ENCODE data around the gene TESPA1. TPM values are rescaled to one million over a fixed set of nuclear protein-coding genes. Genes with fewer than 3 reads are reported as not detected.

Gene TESPA1, protein sequence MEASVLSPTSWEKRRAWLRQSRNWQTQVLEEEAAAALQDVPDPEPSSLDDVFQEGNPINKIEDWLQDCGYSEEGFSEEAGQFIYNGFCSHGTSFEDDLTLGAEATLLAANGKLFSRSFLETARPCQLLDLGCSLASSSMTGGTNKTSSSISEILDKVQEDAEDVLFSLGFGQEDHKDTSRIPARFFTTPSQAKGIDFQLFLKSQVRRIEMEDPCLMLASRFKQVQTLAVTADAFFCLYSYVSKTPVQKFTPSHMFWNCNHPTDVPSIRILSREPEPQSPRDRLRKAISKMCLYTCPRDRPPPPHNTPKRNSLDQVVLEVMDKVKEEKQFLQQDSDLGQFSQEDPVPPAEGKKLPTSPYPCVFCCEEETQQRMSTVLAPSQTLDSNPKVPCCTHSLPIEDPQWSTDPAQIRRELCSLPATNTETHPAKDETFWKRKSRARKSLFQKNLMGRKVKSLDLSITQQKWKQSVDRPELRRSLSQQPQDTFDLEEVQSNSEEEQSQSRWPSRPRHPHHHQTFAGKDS
- total RNA-seq (2014; rRNA removed; shearing (Covaris generic)) = not detected in 2 replicates

DNA sequence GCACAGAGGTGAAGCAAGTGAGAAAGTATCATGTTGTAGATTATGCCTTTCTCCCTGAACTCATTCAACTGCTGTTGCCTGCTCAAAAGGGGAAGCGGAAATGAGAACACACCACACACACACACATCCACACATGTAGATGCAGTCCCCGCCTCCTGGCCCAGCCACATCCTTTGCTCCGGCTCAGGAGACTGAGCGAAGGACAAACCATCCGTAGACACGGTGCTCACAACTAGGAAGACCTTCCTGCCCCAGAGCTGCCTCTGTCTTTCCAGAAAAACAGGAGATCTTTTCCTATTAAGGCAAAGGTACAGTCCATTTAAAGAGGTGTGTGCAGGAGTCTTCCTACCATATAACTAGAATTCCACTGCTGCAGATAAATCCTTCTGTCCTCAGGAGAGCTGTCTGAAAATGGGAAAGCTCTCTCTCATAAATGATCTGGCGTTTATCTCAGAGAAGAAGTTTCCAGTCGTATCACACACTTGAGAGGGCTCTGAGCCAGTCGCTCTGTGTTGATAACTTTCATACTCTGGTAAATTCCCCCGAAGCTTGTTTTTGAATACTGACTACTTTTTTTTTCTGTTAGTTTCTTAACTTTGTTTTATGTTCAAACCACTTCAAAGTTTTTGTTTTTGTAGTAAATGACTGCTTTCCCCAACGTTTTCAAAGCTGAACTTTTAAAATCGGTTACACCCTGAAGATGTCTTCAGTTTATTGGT is at the start of gene TESPA1:
Gene TESPA1, minus strand, starts transcription at position 105 of the 719 bp plus-strand sequence. CDS start 10,200 bp downstream, outside the sequence.
- Histone ChIP-seq H3K36me3 (replicated peaks; ENCODE audit: control insufficient read depth, insufficient read depth, low read length) (no peaks in the 10 kb centered on the region), H3K4me3 (ENCODE audit: insufficient read depth, low read depth, low read length) (no peak within 1 kb of the TSS), H3K27me3 (ENCODE audit: control insufficient read depth, insufficient read depth, low read length) (no peaks in the 10 kb centered on the region)
- no peak for DNase-seq

DNA sequence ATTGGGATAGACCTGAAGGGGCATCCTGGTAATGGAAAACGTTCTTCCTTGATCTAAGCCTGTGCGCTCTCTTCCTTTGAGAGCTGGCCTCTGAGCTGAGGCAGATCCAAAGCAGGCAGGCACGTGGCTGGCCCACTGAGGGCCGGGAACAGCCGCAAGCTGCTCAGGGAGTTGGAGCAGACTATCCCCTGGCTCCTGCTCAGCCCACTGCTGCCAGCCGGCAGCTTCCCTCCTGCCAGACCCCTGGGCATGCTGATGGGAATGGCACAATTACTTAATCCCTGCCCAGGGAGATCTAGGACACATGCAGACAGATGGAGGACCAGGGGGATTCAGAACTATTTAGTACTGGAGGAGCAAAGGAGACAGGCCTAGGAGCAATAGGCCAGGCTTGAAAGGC is 49.7 kb upstream of the TESPA1 start:
- no peak for DNase-seq
- H3K27me3 ChIP-seq (ENCODE audit: control insufficient read depth, insufficient read depth, low read length) = no peaks in the 10 kb centered on the region
- H3K4me3 ChIP-seq (ENCODE audit: insufficient read depth, low read depth, low read length) = no peak overlapping the region
- no peaks in the 10 kb centered on the region for H3K36me3 ChIP-seq (replicated peaks; ENCODE audit: control insufficient read depth, insufficient read depth, low read length)

DNA sequence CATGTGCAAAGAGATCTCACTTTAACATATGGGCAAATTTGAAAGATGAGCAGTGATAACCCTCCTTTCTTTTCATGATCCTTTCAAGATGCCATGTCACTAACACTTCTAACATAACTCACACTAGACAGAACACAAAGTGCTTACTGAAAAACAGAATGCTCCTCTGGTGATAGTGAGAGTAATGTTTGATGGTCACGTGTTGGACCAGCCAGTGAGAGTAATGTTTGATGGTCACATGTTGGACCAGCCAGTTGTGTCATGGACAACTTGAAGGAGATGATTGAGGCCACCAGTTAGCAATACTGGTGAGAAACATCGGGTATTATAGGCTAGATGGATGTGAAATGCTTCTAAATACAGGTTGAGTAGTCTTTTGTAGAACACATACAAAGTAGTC is 40.9 kb upstream of the TESPA1 start:
- no peak for DNase-seq
- Histone ChIP-seq H3K36me3 (replicated peaks; ENCODE audit: control insufficient read depth, insufficient read depth, low read length) (no peaks in the 10 kb centered on the region), H3K4me3 (ENCODE audit: insufficient read depth, low read depth, low read length) (no peak overlapping the region), H3K27me3 (ENCODE audit: control insufficient read depth, insufficient read depth, low read length) (no peaks in the 10 kb centered on the region; the same call in 1 of the 2 replicates)

- no peak for DNase-seq
- Histone ChIP-seq H3K27me3 (ENCODE audit: control insufficient read depth, insufficient read depth, low read length) (peaks cover 3% of the 10 kb centered on the region), H3K4me3 (ENCODE audit: insufficient read depth, low read depth, low read length) (no peak overlapping the region), H3K36me3 (replicated peaks; ENCODE audit: control insufficient read depth, insufficient read depth, low read length) (no peaks in the 10 kb centered on the region)
Observed at GRCh38 chr12:55024575-55024974, 40.0 kb upstream of the TESPA1 start.

DNA sequence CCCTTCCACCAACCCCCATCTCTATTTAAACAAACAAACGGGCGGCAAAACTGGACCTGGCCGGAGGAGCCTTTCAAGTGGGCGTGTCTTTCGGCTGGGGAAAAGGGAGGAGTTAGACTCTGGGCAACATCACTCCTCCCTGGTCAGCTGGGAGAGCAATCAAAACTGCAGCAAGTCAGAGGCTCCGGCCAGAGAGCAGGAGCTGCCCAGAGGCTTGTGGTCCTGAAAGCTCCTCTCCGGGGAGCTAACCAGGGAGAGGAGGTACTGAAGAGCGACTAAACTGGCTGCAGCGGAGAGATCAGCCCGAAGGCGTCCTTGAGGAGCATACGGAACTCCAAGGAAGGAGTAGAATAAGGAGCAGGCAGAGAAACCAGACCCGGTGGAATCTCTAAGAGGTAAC is 35.2 kb upstream of the TESPA1 start, which contains the start of gene NEUROD4:
Gene NEUROD4, plus strand, starts transcription at position 191 of the 400 bp plus-strand sequence. CDS start 6,466 bp downstream, outside the sequence.
- peak; percentile 70 for DNase-seq
- Histone ChIP-seq H3K36me3 (replicated peaks; ENCODE audit: control insufficient read depth, insufficient read depth, low read length) (no peaks in the 10 kb centered on the region), H3K4me3 (ENCODE audit: insufficient read depth, low read depth, low read length) (peak within 1 kb of the TSS; percentile 23; the same call in 1 of the 2 replicates), H3K27me3 (ENCODE audit: control insufficient read depth, insufficient read depth, low read length) (peaks cover 4% of the 10 kb centered on the region)

DNA sequence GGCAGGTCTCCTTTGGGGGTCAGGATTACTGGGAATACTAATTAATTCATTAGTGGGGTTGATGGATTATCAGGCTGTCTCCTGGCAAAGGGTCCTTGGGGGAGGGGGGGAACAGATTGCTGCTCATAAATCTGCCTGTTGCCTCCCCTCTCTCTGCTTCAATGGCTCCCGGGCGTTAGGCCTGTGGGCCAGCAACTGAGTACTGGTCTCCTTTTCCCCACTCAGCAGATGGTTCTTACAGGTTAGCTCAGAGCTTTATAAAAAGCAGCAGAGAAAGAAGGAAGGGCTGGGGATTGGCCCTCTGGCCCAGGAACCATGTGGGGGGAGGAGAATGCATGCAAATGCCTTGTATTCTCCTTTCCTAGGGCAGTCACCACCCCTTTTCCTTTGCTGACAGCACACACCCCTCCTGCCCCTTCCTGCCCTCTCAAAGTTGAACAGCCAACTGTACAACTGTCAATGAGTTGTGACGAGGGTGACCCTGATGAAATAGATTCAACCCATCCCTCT is 32.9 kb upstream of the TESPA1 start:
- Histone ChIP-seq H3K27me3 (ENCODE audit: control insufficient read depth, insufficient read depth, low read length) (peaks cover 4% of the 10 kb centered on the region), H3K36me3 (replicated peaks; ENCODE audit: control insufficient read depth, insufficient read depth, low read length) (no peaks in the 10 kb centered on the region), H3K4me3 (ENCODE audit: insufficient read depth, low read depth, low read length) (no peak overlapping the region)
- no peak for DNase-seq

DNA sequence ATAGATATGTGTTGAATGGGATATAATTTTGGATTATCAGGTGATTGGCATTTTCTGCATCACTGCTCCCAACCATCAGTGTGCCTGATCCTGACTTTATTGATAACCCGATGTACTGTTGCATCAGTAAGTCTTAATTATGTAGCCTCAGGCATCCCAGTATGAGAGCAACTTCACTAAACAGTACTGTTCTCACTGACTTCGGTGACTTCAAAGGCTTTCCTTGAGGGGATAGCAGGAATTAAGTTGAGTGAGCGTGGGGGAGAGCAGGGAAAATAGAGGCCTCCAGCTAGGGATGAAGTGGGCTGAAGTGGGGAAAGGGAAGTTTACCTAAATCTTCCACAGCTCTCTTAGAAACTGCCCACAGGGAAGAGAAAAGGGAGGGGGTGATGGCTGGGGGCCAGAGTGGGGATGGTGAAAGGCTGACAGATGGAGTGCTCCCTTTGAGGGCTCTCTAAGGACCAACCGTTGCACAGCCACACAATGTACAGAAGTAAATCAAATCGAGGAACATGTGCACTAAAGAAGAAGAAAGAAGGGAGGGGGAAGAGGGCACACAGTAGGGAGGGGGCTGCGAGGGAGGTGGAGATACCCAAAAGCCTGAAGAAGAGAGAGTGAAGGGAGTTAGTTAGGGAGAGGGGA is 24.5 kb upstream of the TESPA1 start:
- Histone ChIP-seq H3K27me3 (ENCODE audit: control insufficient read depth, insufficient read depth, low read length) (no peaks in the 10 kb centered on the region), H3K36me3 (replicated peaks; ENCODE audit: control insufficient read depth, insufficient read depth, low read length) (no peaks in the 10 kb centered on the region), H3K4me3 (ENCODE audit: insufficient read depth, low read depth, low read length) (no peak overlapping the region)
- no peak for DNase-seq

- no peaks in the 10 kb centered on the region for H3K36me3 ChIP-seq (replicated peaks; ENCODE audit: control insufficient read depth, insufficient read depth, low read length)
- DNase-seq = no peak
- H3K27me3 ChIP-seq (ENCODE audit: control insufficient read depth, insufficient read depth, low read length) = no peaks in the 10 kb centered on the region
- H3K4me3 ChIP-seq (ENCODE audit: insufficient read depth, low read depth, low read length) = no peak overlapping the region
Observed at GRCh38 chr12:55002355-55002754, 17.8 kb upstream of the TESPA1 start.

DNA sequence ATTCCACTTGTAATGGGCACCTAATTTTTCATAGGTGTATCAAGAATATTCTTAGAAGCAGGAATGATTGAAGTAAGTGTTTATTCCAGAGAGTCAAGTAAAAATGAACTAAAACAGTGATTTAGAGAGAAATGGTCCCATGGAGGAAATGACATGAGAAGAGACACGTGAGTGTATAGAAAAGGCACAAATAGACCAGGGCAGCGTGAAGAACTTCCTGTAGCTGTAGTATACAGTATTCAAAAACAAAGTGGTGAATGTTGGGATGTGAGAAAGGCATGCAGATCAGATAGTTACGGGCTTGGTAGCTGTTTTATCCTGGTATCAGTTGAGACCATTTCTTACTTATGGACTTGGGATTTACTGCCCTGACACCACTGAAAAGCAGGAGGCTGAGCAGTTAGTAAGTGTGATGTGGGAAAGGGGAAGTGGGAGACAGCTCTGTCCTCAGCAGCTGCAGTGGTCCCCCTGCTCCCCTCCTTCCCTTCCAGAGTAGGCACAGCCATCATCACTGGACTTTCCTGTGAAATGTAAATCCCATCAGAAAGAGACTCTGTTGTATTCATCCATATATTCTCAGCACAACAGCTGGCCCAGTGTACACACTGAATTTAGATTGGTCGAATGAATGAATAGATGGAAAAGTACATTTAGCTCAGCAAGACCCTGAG is 16.8 kb upstream of the TESPA1 start:
- Histone ChIP-seq H3K27me3 (ENCODE audit: control insufficient read depth, insufficient read depth, low read length) (no peaks in the 10 kb centered on the region), H3K36me3 (replicated peaks; ENCODE audit: control insufficient read depth, insufficient read depth, low read length) (no peaks in the 10 kb centered on the region), H3K4me3 (ENCODE audit: insufficient read depth, low read depth, low read length) (no peak overlapping the region)
- no peak for DNase-seq

- DNase-seq = no peak
- H3K36me3 ChIP-seq (replicated peaks; ENCODE audit: control insufficient read depth, insufficient read depth, low read length) = no peaks in the 10 kb centered on the region
- H3K4me3 ChIP-seq (ENCODE audit: insufficient read depth, low read depth, low read length) = no peak overlapping the region
- H3K27me3 ChIP-seq (ENCODE audit: control insufficient read depth, insufficient read depth, low read length) = no peaks in the 10 kb centered on the region
Observed at GRCh38 chr12:54998958-54999510, 14.5 kb upstream of the TESPA1 start.

DNA sequence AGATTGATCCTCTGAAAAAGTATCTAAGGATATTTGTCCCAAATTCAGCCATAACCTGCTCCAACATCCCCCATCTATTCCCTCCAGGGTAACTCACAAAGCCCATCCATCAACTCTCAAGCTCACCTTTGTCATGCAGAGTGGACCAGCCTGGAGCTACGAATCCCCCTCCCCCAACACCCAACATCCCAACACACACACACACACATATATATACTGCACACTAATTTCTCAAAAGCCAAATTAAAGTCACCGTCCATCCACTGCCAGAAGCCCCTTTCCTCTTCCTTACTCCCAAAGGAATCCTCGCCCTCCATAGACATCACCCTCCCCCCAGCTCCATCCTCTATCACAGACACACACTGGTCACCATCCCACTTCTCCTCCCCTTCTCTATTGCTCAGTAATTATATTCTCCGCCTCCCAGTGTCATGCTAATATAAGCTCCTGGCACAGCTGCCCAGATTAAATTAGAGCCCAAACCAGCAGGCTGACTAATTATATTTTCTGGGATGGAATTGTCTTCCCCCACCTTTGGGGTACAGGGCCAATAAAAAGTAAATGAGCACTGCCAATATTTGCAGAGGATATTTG is 13.5 kb upstream of the TESPA1 start:
- H3K4me3 ChIP-seq (ENCODE audit: insufficient read depth, low read depth, low read length) = no peak overlapping the region
- peak; percentile 39 for DNase-seq
- no peaks in the 10 kb centered on the region for H3K36me3 ChIP-seq (replicated peaks; ENCODE audit: control insufficient read depth, insufficient read depth, low read length)
- H3K27me3 ChIP-seq (ENCODE audit: control insufficient read depth, insufficient read depth, low read length) = no peaks in the 10 kb centered on the region

- H3K27me3 ChIP-seq (ENCODE audit: control insufficient read depth, insufficient read depth, low read length) = no peaks in the 10 kb centered on the region
- H3K4me3 ChIP-seq (ENCODE audit: insufficient read depth, low read depth, low read length) = no peak overlapping the region
- DNase-seq = no peak
- H3K36me3 ChIP-seq (replicated peaks; ENCODE audit: control insufficient read depth, insufficient read depth, low read length) = no peaks in the 10 kb centered on the region
Observed at GRCh38 chr12:54996205-54996604, 11.6 kb upstream of the TESPA1 start.

DNA sequence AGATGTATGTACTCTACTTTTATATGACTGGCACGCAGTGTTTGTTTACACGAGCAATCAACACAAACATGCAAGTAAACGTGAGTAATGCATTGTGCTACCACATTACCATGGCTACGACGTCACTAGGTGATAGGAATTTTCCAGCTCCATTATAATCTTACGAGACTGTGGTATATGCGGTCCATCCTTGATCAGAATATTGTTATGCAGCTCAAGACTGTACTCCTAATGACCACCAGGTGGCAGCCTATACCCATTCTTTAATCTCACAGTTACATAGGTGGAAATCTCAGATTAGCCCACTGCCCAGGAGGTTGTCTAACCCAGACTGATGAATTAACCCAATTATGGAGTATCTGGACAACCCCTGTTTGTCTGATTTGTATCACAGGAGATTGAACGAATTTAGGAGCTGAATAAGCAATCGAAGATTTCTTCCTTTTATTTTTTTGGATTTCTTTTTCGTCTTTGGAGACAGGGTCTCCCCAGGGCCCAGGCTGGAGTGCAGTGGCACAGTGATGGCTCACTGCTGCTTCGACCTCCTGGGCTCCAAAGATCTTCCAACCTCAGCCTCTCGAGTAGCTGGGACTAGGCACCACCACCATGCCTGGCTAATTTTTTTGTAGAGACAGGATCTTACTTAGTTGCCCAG is 8.7 kb upstream of the TESPA1 start:
- H3K4me3 ChIP-seq (ENCODE audit: insufficient read depth, low read depth, low read length) = no peak overlapping the region
- peak; percentile 65 for DNase-seq

More for the DNA sequence above, 8.7 kb upstream of the TESPA1 start:
- H3K36me3 ChIP-seq (replicated peaks; ENCODE audit: control insufficient read depth, insufficient read depth, low read length) = no peaks in the 10 kb centered on the region
- H3K27me3 ChIP-seq (ENCODE audit: control insufficient read depth, insufficient read depth, low read length) = no peaks in the 10 kb centered on the region
